ENCODE results near the gene SAMD4B.

The SAMD4B gene

GRCh38 chr19:39399668-39400050 is 57.4 kb downstream of the SAMD4B start:
- DNase-seq: no peak

GRCh38 chr19:39400061-39400460 is 57.8 kb downstream of the SAMD4B start:
- DNase-seq: no peak

- DNase-seq: no peak
Measured at GRCh38 chr19:39401070-39401548, 58.9 kb downstream of the SAMD4B start.

- no peak for DNase-seq
Measured at GRCh38 chr19:39401549-39402345, 59.5 kb downstream of the SAMD4B start.

GRCh38 chr19:39402346-39403300 is 60.4 kb downstream of the SAMD4B start:
- DNase-seq: no peak

GRCh38 chr19:39403331-39404312 is 61.4 kb downstream of the SAMD4B start:
- no peak for DNase-seq

GRCh38 chr19:39405261-39405957 is 63.2 kb downstream of the SAMD4B start:
- no peak for DNase-seq

- DNase-seq: no peak
Measured at GRCh38 chr19:39405958-39406655, 63.9 kb downstream of the SAMD4B start.

- no peak for DNase-seq
Measured at GRCh38 chr19:39406656-39407409, 64.6 kb downstream of the SAMD4B start, which contains the start of gene ZFP36. Gene ZFP36 (plus strand): TSS chr19:39406847. CDS start chr19:39406905, 58 bp downstream.

- DNase-seq: no peak
Measured at GRCh38 chr19:39407410-39407659, 65.1 kb downstream of the SAMD4B start.

GRCh38 chr19:39407660-39408391 is 65.6 kb downstream of the SAMD4B start:
- DNase-seq: no peak

- no peak for DNase-seq
Measured at GRCh38 chr19:39408392-39409207, 66.4 kb downstream of the SAMD4B start.

- DNase-seq: peak; percentile 61
Measured at GRCh38 chr19:39409208-39410016, 67.2 kb downstream of the SAMD4B start.

GRCh38 chr19:39410017-39410830 is 68.0 kb downstream of the SAMD4B start:
- no peak for DNase-seq

- no peak for DNase-seq
Measured at GRCh38 chr19:39410831-39411080, 68.5 kb downstream of the SAMD4B start.

- DNase-seq: no peak
Measured at GRCh38 chr19:39411081-39411831, 69.0 kb downstream of the SAMD4B start.

GRCh38 chr19:39411832-39412099 is 69.5 kb downstream of the SAMD4B start:
- peak; percentile 88 for DNase-seq
